SK-MEL-5 (cell line): ENCODE results near the gene BBX. TPM values are rescaled to one million over a fixed set of nuclear protein-coding genes. Genes with fewer than 3 reads are reported as not detected.
"Not testable (repeated sequence)": the region's sequence is repeated elsewhere in the genome, so short reads cannot be mapped to it uniquely, and the experiment has no call there.

Source experiments
- DNase-seq: peaks from one replicate; pipeline ENCODE4 v3.0.0-alpha.2; 2016; ENCODE audit warnings: low read depth, low spot score
- in situ Hi-C: cut with HindIII; loops from 2 replicates; pipeline ENCODE4 v1.10.0; 2016; ENCODE audit warnings: low sequenced_read_pairs, high pct_unique_total_duplicates, low pct_unique_long_range_greater_than_20kb
- total RNA-seq: library from RNA; depleted of rRNA; stranded (reverse); fragments of >200 nt; shearing (Covaris generic); gene quantifications from 2 replicates; pipeline ENCODE4 v1.2.3, GENCODE V29; 2014

The BBX gene
- total RNA-seq, 1 experiment from 2014 or later: 81.9 TPM

- no peak for DNase-seq
- in situ Hi-C loops: no loop called here
Measured at GRCh38 chr3:107826727-107827126, 304.0 kb downstream of the BBX start.

DNA sequence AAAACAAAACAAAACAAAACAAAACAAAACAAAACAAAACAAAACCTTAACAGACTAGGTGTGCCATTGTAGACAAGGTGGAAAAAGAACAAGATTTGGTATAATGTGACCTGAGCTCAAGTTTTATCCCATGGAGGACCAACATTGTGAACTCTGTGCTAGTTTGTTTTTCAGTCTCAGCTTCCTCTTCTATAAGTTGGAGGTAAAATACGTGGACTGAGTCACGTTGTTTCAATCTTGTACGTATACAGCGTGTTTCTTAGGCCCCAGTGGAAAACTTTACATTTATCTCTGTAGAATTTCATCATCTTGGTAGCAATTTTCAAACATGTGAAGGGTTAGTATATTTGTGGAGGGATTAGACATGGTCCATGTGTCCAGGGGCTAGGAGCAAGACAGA lies 306.4 kb downstream of the BBX start:
- no peak for DNase-seq
- in situ Hi-C loops: no loop called here

GRCh38 chr3:107831590-107831989 lies 308.8 kb downstream of the BBX start:
- in situ Hi-C loops: no loop called here
- no peak for DNase-seq

GRCh38 chr3:107833043-107833442 lies 310.3 kb downstream of the BBX start:
- in situ Hi-C loops: no loop called here
- no peak for DNase-seq

DNA sequence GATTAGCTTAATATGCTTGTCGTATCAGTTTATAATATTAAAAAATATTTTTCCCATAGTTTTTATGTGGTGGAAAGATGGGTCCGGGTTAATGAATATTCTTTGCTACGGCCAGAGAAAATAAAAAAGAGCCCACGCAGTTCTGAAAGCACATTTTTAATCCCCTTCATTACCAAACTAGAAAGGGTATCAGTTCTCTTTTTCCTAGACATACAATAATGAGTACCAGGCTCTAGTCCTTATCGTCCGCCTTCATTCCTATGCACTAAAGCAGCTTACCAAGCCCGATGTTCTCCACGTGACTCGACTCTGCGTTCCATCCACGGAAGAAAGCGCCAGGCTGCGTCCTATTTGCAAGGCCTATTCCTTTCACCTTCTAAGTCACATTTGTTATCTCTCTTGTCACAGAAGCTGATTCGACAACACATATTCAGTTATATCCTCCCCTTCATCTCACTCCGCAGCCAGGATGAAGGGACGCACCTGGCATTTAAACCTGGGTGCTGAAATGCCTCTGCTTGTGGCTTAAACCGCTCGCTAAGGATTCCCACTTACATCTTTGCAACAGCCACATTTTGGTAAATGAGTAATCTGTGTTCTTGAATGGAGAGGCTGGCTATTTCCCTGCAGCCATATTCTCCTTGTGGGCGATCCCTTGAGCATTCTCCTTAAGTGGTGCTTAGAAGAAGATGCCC lies 311.1 kb downstream of the BBX start:
- in situ Hi-C loops: no loop called here
- no peak for DNase-seq

DNA sequence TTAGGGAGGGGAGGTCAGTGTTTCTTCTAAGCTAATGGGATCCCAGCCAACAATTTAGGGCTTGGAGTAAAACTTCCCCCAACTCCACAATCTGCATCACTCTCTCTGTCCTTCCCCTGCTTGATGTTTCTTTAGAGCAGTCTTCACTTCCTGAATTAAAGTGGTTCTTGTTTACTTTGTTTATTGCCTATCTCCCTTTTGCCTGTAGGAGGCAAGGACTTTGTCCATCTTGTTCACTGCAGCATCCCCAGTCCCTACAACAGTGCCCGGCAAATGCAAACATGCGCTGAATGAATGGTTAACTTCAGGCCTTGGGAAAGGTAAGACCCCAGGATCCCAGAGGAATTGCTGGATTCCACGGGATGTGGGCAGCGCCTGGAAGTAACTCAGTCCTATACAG lies 312.2 kb downstream of the BBX start:
- in situ Hi-C loops, DNase-seq: not testable (repeated sequence)

DNA sequence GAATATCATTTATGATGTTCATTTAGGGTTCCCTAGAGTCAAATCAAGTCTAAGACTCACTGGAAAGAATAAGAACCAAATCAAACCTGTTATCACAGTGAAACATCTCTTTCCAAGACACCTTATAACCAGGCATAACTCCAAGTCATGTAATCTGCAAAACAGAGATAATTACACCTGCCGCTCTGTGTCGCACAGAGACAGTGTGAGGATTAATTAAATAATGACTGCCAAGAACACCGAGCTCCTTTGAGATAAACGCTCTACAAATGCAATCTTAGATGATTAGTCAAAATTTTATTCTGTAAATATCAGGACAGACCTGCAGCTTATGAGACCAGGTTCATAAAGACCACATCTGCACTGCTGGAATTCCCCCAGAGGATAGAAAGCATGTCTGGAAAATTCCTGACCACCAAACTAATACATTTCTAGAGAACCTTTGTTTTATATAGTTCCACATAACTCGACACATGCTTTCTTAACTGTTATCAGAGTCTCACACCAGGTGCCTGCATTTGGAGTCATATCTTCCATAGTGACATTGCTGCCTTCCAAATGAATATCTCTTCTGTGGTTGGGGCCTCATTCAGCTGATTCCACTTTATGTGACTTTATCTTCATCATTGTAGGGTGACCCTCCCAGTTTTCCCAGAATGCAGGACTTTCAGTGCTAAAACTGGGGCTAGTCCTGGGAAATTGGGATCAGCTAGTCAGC lies 315.3 kb downstream of the BBX start:
- DNase-seq: no peak
- in situ Hi-C loops: no loop called here

GRCh38 chr3:107841831-107842230 lies 319.1 kb downstream of the BBX start:
- in situ Hi-C loops: no loop called here
- DNase-seq: no peak

GRCh38 chr3:107842940-107843339 lies 320.2 kb downstream of the BBX start:
- DNase-seq: no peak
- in situ Hi-C loops: no loop called here

DNA sequence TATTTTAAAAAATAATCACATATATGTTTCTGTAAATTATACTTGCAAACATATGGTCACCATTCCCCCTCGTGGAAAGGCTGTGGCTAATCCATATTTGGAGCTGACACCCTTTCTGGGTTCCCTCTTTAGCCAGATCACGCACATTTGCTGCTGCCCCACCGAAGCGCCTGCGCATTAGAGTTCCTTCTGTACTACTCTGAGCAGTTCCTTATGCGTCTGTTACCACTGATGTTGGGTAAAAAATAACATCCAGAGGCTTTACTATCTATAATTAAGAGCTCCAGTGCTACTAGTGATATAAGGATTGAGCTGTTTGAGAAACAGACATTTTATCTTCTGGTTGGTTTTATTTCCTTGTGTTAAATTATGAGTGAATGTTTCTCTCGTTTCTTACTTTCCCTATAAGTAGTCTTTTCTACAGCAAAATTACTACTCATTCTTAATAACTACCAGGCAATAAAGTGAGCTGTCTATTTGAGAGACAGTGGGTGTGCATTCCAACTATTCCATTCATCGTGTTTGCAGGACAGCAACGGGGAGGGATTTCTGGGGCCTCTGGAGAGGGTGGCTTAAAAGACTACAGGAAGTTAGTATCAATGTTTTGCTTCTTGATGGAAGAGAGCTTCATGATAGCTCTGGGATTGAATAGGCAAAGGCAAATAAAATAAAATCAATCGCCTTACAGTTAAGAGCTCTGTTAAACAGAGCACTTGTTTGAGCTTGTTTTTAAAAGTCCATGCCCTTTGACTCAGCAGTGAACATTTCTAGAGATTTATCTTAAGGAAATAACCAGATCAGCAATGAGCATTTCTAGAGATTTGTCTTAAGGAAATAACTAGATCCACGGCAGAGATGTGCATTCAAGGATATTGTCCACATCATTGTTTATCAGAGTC lies 322.9 kb downstream of the BBX start:
- no peak for DNase-seq
- in situ Hi-C loops: no loop called here

GRCh38 chr3:107846279-107846852 lies 323.6 kb downstream of the BBX start:
- DNase-seq: peak; percentile 88
- in situ Hi-C loops: no loop called here

DNA sequence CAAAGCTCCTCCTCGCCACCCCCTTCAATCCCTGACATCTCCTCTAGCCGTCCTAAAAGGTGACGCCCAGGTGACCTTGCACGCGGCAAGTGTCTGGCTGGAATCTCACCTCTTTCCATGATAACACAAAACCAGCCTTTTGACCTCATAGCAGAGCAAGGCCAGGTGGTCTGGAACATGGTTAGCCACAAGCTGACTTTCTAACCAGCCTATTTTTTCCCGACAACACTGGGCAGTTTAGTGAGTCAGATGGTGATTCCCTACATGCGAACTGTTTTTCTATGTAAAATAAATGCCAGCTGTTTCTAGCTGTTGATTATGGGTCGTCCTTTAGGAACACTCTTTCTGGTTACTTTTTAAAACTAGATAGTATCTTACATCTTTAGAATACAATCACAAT lies 325.0 kb downstream of the BBX start:
- DNase-seq: no peak
- in situ Hi-C loops: no loop called here

DNA sequence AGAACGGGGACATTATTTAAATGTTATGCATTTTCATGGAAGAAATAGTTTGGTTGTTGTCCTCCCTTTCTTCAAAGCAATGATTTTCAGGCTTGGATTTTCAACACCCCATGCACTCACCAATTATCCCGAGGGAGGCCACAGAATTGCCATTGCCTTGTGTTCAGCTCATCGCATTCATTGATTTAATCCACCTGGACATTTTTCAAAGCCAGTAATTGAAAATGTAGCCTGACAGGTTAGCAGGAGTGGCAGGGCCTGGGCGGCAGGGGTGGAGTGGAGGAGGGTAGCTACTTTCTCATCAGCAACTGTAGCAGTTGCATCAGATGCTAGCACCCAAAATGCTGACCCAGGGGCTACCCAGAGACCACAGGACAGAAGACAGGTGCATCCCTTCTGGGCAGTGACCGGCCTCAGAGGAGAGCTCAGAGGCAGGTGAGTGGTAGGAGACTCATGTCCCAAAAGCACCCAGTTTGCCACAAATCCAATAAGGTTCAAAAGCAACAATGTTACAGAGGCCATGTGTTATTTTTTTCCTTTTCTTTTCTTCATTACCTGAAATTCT lies 325.7 kb downstream of the BBX start:
- no peak for DNase-seq
- in situ Hi-C loops: no loop called here

DNA sequence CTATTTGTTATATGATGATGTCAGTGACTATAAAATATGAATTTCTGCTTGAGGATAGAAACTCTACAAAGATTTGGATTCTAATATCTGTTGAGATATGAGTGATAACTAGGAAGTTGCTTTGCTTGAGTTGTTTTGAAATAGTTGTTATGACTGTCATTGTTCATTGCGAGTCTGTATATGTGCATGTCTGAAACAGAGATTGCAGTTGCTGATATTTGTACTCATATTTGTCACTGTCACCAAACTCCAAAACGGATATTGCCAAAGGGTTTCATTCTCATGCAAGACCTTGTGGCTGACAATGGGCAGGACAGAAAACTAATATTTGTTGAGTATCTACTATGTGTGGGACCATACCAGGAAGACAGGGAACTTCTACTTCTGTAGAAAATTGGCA lies 327.9 kb downstream of the BBX start:
- no peak for DNase-seq
- in situ Hi-C loops: no loop called here

- no peak for DNase-seq
- in situ Hi-C loops: no loop called here
Measured at GRCh38 chr3:107853821-107854220, 331.1 kb downstream of the BBX start.

DNA sequence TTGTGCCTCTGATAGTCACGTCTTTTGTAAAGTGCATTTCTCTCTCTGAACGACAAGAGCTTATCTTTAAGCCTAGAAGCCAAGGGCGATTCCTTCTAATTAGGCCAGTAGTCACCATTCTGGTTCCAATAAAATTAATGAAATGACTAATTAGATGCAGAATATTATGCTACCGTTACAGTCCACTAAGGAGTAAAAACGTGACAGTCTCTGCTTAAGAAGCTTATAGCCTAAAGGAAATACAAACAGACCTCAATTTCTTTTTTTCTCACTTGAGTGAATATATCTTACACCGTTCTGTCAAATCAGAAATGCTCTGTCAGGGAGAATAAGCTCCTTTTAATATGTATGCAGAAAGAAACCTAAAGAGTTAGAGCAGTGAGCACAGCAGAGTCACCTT lies 332.0 kb downstream of the BBX start:
- no peak for DNase-seq
- in situ Hi-C loops: no loop called here

- DNase-seq: peak; percentile 79
- in situ Hi-C loops: no loop called here
Measured at GRCh38 chr3:107855710-107856109, 332.9 kb downstream of the BBX start.

DNA sequence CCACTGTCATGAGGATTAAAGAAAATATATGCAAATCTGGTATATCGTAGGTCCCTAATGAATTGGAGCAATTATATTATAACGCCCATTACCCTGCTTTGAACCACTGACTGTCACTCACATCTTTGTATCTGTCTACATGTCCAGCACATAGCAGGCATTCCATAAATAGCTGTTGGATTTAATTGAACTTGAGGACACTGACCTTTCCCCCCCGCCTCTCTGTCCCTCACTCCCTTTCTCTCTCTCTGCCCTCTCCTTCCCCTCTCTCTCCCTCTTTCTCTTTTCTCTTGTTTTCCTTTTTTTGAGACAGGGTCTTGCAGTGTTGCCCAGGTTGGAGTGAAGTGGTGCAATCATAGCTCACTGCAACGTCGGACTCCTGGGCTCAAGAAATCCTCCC lies 335.1 kb downstream of the BBX start:
- in situ Hi-C loops: no loop called here
- DNase-seq: no peak
